Stimulated activated CD4-positive, alpha-beta T cell treated with anti-CD3 and anti-CD28 coated beads, Interleukin-15, amount 100 ng/mL, for 24 hours (primary cell): ENCODE measurements around the gene CANX.

ENCODE experiments used
- DNase-seq: peaks from one replicate; pipeline ENCODE4 v3.0.0-alpha.2; 2020

CANX gene

GRCh38 chr5:179758955-179759354, 60.2 kb downstream of the CANX start:
- DNase-seq, result no peak

- peak; percentile 51 for DNase-seq
These were observed 61.1 kb downstream of the CANX start for GRCh38 chr5:179759581-179760551.

- peak; percentile 20 for DNase-seq
These were observed 63.5 kb downstream of the CANX start for GRCh38 chr5:179762079-179762780.

- no peak for DNase-seq
These were observed 64.0 kb downstream of the CANX start for GRCh38 chr5:179762781-179763176.

- peak; percentile 57 for DNase-seq
These were observed 64.6 kb downstream of the CANX start for GRCh38 chr5:179763215-179763945.

- DNase-seq, result no peak
These were observed 65.3 kb downstream of the CANX start for GRCh38 chr5:179764056-179764455.

GRCh38 chr5:179765400-179765799, 66.6 kb downstream of the CANX start:
- no peak for DNase-seq

- no peak for DNase-seq
These were observed 67.4 kb downstream of the CANX start for GRCh38 chr5:179766021-179766725.

GRCh38 chr5:179766726-179767455, 68.1 kb downstream of the CANX start:
- DNase-seq, result no peak

- no peak for DNase-seq
These were observed 68.8 kb downstream of the CANX start for GRCh38 chr5:179767496-179768100.

- DNase-seq, result peak; percentile 20
These were observed 69.7 kb downstream of the CANX start for GRCh38 chr5:179768326-179769085.

GRCh38 chr5:179769271-179769670, 70.5 kb downstream of the CANX start:
- no peak for DNase-seq

- no peak for DNase-seq
These were observed 71.0 kb downstream of the CANX start for GRCh38 chr5:179769796-179770195.

GRCh38 chr5:179771311-179771895, 72.6 kb downstream of the CANX start:
- no peak for DNase-seq

GRCh38 chr5:179772351-179772750, 73.6 kb downstream of the CANX start:
- DNase-seq, result no peak

- no peak for DNase-seq
These were observed 74.9 kb downstream of the CANX start for GRCh38 chr5:179773686-179774040.

GRCh38 chr5:179774442-179774841, 75.7 kb downstream of the CANX start:
- DNase-seq, result no peak

GRCh38 chr5:179776411-179776938, 77.7 kb downstream of the CANX start:
- no peak for DNase-seq

GRCh38 chr5:179777456-179777855, 78.7 kb downstream of the CANX start:
- no peak for DNase-seq

- no peak for DNase-seq
These were observed 79.1 kb downstream of the CANX start for GRCh38 chr5:179777909-179778308.
